ENCODE data around the gene SLC4A1. TPM values are rescaled to one million over a fixed set of nuclear protein-coding genes. Genes with fewer than 3 reads are reported as not detected.

The SLC4A1 gene
- total RNA-seq, 1 experiment from 2014 or later = not detected

DNA sequence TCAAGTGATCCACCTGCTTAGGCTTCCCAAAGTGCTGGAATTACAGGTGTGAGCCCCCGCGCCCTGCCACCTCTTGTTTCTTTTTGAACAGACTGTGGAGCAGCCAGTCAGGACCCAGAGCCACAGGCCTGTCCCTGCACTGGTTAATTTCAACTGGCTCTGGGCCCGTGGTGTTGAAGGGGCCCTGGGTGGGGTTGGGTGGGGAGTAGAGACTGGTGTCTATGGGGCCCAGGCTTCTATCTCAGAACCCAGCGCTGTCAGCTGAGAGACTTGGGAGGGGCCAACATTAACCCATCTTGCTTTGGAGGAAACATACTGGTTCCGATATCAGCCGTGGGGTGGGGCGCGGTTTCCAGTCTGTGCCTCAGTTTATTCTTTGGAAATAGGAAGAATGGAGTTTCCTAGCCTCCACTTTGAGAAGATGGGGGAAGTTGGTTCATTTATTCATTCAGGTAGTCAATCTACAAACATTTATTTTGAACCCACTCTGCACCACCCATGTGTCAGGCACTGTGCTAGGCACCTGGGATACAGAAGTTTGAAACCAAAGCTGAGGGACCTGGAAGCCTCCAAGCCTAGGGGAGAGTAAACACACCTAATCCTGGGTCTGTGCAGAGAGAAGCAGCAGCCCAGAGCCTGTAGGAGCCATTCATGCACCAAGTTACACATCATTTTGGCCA lies 15.5 kb upstream of the SLC4A1 start:
- no peak for DNase-seq (ENCODE audit: low spot score)

DNA sequence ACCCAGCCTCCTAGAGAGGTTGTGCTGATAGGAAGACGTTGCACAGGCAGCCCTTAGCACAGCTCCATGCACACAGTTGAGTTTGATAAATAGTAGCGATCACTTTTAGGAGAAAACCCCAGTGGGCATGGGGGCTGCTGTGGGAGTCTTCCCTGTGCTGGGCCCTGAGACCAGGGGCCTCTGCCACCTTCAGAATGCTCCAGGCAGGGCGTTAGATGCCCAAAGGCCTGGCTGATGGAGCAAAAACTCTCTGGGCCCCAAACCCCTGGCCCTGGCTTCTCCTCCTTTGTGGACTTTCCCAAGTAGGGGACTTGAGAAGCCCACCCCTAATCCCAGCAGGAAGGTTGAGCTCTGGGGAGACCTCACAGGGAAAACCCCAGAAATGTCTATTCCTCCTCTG lies 14.3 kb upstream of the SLC4A1 start:
- DNase-seq (ENCODE audit: low spot score) = no peak

DNA sequence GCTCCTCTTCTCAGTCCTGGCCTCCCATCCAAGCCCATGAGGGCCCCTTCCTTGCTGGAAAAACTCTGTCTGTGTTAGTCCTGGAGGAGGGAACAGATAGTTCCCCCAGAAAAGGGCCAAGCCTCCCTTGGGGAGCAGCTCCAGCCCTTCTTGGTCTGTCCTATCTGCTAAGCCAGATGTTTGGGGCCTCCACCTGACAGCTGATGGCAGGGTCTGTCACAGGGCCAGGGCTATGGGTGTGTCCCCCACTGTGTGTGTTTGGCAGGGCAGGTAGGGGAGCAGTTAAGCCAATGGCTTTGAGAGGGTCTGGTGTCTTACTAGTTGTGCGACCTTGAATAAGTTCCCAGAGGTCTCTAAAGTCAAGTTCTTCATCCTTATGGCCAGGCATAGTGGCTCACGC lies 13.6 kb upstream of the SLC4A1 start:
- no peak for DNase-seq (ENCODE audit: low spot score)

- DNase-seq (ENCODE audit: low spot score) = no peak
Measured at GRCh38 chr17:44280392-44280937, 12.5 kb upstream of the SLC4A1 start.

DNA sequence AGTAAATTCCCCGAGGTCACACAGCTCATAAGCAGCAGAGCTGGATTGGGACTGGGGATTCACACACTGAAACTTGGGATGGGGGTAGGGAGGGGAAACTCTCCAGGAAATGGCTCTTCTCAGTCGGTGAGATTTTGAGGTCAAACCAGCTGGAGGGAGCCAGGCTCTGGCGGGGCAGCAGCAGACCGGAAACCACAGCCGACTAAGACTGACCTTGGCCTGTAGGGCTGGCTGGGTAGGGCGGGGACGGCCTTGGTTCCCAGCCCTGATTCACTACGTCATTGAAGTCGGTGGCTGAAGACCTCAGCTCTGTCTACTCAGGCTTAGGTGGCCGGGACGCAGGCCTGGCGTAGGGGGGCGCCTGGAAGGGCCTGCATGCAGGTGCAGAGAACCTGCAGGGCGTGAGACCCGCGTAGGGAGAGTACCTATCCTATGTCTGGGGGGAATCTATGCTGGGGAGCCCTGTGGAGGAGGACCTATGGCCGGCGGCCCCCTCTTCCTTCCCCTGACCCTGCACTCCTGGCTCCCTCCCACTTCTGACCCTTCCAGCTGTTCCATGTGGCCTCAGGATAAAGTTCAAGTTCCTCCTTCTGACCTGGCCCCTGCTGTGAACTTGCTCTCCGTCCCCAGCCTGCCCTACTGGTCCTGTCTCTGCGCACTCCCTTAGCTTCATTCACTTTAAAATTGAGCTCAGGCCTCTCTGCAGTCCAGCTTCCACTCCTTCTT lies 11.9 kb upstream of the SLC4A1 start:
- DNase-seq (ENCODE audit: low spot score) = peak; percentile 92

- no peak for DNase-seq (ENCODE audit: low spot score)
Measured at GRCh38 chr17:44279346-44279665, 11.4 kb upstream of the SLC4A1 start.

GRCh38 chr17:44277976-44278375 lies 10.0 kb upstream of the SLC4A1 start:
- DNase-seq (ENCODE audit: low spot score) = no peak

DNA sequence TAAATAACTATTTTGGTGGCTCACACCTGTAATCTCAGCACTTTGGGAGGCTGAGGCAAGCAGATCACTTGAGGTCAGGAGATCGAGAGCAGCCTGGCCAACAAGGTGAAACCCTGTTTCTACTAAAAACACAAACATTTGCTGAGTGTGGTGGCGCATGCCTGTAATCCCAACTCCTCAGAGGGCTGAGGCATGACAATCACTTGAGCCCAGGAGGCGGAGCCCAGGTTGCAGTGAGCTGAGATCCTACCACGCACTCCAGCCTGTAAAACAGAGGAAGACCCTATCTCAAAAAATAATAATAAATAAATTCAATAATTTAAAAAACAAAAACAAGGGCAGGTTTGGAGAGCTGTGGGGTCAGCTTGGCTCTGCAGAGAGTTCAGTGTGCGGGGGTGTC lies 5.7 kb upstream of the SLC4A1 start:
- no peak for DNase-seq (ENCODE audit: low spot score)

DNA sequence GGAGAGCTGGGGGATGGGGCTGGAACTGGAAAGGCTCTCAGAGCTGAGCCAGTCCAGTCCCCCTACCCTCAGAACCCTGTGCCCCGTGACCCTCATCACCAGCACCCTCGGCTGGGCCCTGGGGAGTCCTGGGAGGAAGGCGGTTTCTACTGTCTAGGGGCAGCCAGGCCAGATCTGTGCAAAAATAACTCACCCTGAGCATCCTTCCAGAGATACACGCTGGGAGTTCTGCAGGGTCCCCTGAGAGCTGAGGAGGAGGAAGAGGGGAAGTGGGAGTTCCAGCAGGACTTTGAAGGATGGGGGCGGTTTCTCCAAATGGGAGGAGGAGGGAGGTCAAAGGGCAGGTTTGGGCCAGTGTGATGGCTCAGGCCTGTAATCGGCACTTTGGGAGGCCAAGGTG lies 5.0 kb upstream of the SLC4A1 start:
- DNase-seq (ENCODE audit: low spot score) = no peak

DNA sequence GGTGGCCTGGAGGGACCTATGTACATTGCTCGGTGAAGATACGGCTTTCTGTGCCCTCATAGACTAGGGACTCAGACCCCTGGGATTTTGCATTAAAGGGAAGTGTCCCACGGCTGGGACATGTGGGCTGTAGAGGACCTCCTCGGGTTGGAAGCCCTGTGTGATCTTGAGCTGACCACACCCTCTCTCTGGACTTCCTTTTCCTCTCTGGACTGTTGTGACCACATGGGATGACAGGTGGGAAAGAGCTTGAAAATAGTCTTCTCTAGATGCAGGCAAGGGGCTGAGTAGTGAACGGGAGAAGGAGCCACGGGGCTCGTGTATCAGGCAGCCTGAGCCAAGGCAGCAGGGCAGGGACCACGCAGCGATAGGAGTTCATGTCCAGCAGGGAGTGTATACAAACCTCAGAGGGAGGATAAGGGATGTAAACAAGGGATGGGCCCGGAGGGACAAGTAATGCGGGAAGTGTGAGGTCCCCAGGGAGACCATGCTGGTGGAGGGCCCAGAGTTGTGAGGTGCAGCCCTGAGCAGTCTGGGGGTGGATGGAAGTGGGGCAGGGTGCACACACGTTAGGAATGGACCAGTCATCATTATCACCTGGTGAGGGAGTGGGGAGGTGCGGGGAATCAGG lies 4.5 kb upstream of the SLC4A1 start:
- no peak for DNase-seq (ENCODE audit: low spot score)

DNA sequence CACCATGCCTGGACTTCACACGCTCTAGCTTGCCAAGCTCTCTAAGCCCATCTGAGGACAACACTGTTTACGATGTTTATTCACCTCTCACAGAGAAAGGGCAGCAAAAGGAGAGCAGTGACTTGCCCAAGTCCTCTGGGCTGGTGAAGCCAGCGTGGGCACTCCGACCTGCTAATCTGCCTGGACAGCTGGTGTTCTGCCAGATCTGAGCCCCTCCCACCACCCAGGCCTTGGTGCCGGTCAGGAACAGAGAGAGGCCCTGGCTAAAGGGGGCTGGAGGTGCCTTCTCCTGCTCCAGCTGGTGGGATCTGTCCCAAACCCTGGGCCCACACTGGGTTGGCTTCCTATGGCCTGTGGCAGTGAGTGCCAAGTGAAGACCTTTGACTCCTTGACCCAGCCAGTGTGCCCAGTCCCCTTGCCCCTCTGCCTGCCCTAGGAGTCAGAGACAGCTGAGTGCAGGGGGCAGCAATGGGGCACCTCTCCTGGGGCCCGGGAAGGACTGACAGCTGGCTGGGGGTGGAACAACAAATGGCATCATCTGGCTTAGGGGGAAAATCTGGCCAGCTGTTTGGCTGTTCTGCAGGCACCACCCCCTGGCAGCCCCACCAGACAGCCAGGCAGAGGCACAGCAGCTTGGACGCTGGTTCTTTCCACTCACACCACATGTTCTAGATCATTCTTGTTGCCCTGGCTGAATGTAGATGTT lies 1.8 kb upstream of the SLC4A1 start:
- DNase-seq (ENCODE audit: low spot score) = no peak

- no peak for DNase-seq (ENCODE audit: low spot score)
Measured at GRCh38 chr17:44268709-44269534, 987 bp upstream of the SLC4A1 start.

DNA sequence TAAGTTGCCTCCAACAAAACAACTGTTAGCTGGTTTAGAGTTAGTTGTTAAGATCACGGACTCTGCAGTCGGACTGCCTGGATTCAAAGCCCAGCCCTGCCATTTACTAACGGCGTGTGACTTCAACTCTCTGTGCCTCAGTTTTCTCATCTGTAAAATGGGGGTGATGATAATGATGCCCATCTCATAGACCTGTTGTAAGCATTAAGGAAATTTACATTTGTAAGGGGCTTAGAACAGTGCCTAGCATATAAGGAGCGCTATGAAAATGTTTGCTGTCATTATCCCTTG lies 825 bp downstream of the SLC4A1 start:
- DNase-seq (ENCODE audit: low spot score) = no peak

DNA sequence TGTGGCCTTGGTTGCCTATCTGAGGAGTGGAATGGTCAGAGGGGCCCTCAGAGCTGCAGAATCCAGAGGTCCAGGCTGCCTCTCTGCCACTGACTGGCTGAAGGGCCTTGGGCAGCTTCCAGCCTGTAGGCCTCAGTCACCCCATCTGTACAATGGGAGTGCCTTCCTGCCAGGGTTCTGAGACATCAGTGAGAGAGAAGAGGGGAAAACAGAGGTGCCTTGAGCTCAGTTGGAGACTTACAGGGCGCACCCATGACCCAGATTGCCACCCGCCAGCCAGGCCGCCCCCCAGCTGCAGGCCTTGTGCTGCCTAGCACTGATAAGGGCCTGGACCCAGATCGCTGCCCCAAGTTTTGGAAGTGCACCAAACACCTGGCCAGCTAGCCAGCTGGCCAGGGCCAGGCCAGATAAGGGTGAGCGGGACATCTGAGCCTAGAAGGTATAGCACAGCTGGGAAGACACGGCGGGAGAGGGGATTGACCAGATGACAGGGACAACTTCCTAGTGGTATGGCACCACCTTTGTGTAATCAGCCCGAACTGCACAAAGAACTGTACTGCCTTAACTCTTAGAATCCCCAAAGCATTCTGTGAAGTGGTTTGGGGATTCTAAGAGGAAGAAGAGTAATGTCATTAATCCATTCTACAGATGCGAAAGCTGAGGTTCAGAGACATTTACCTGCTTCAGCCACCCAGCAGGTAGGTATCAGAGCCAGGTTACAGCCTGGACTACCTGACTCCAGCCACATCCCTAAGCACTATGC lies 1.4 kb downstream of the SLC4A1 start:
- no peak for DNase-seq (ENCODE audit: low spot score)

GRCh38 chr17:44263345-44263902 lies 4.5 kb downstream of the SLC4A1 start:
- no peak for DNase-seq (ENCODE audit: low spot score)

DNA sequence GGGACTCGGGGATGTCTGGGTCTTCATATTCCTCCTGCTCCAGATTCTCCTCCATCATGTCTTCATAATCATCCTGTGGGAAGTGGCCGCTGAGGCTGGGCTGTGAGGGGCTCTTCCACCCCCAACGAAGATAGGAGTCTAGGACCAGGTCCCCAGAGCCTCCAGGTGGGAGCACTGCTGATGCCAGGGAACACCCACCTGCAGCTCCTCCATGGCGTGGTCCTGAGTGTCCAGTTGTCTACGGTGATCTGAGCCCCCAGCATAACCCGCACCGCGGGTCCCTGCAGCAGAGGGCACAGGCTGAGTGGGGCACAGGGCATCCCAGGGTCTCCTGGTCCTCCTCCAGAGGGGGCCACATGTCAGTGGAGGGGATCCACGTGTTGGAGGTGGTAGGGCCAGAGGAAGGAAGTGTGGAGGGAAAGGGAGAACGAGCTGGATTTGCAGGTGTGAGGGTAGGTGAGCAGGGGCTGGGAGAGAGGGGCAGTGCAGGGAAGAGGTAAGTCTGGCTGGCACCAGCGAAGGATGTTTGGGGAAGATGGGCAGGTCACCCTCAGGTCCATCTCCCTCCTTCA lies 5.2 kb downstream of the SLC4A1 start:
- DNase-seq (ENCODE audit: low spot score) = no peak

GRCh38 chr17:44260296-44260695 lies 7.6 kb downstream of the SLC4A1 start:
- no peak for DNase-seq (ENCODE audit: low spot score)

- no peak for DNase-seq (ENCODE audit: low spot score)
Measured at GRCh38 chr17:44258811-44259351, 9.1 kb downstream of the SLC4A1 start.

DNA sequence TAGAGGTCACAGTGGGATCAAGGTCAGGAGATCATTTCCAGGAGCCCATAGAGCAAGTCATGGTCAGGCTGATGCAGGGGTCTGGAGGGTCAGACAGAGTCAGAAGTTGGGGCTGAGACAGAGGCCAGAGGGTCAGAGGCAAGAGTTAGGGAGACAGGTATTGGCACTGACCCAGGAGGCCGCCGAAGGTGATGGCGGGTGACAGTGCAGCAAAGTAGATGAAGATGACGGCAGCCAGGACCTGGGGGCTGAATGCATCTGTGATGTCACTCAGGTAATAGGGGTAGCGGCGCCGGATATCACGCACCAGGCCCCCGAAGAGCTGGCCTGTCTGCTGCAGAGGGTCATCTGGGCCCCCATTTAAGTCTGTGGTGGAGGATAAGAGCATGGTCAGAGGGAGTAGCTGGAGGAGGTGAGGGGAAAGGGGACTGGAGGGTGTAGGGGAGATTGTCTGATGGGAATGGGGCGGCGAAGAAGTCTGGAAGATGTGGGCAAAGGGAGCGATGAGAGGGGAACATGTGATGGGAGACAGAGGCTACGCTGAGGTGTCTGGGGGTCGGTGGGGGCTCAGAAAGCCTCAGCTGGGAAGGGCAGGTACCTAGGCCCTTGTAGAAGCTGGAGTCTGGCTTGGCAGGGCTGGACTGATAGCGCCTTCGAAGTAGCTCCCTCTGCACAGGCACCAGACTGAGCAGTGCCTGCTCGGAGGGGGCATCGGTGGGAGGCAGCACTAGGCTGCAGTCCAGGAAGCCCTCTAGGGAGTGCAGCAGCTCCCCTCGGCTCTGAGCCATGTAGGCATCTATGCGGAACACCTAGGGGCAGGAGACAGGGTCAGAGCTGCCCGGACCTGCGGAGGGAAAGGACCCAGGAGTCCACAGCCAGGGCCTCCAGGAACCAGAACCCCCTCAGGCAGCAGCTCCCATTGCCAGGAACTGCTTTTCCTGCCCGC lies 9.8 kb downstream of the SLC4A1 start:
- DNase-seq (ENCODE audit: low spot score) = no peak
